HG03378 (cell line): Measurements from ENCODE around the gene HDAC4.

Source experiments
- ATAC-seq: cut with Tn5 transposase; IDR thresholded peaks from one replicate; pipeline ENCODE4 v1.9.1; 2021; ENCODE audit warnings: mild to moderate bottlenecking, moderate library complexity; ENCODE audit not compliant: unreplicated experiment

HDAC4 gene

GRCh38 chr2:239354132-239354790, 46.6 kb downstream of the HDAC4 start:
- ATAC-seq, result no peak

GRCh38 chr2:239353692-239354091, 47.1 kb downstream of the HDAC4 start:
- ATAC-seq, result no peak

- ATAC-seq, result no peak
Observed at GRCh38 chr2:239351687-239352086, 49.1 kb downstream of the HDAC4 start.

- ATAC-seq, result no peak
Observed at GRCh38 chr2:239349453-239350135, 51.2 kb downstream of the HDAC4 start.

GRCh38 chr2:239348563-239349452, 52.0 kb downstream of the HDAC4 start:
- no peak for ATAC-seq

- no peak for ATAC-seq
Observed at GRCh38 chr2:239346676-239347075, 54.1 kb downstream of the HDAC4 start.

GRCh38 chr2:239345251-239345650, 55.6 kb downstream of the HDAC4 start:
- no peak for ATAC-seq

GRCh38 chr2:239344857-239345216, 56.0 kb downstream of the HDAC4 start:
- no peak for ATAC-seq

GRCh38 chr2:239343946-239344856, 56.6 kb downstream of the HDAC4 start:
- no peak for ATAC-seq

- no peak for ATAC-seq
Observed at GRCh38 chr2:239343460-239343859, 57.4 kb downstream of the HDAC4 start.

GRCh38 chr2:239341840-239342239, 59.0 kb downstream of the HDAC4 start:
- no peak for ATAC-seq

- ATAC-seq, result no peak
Observed at GRCh38 chr2:239341146-239341732, 59.6 kb downstream of the HDAC4 start.

GRCh38 chr2:239339726-239340601, 60.9 kb downstream of the HDAC4 start:
- no peak for ATAC-seq

GRCh38 chr2:239339241-239339640, 61.6 kb downstream of the HDAC4 start:
- no peak for ATAC-seq

- ATAC-seq, result no peak
Observed at GRCh38 chr2:239337877-239338484, 62.8 kb downstream of the HDAC4 start.

GRCh38 chr2:239337122-239337876, 63.5 kb downstream of the HDAC4 start:
- ATAC-seq, result no peak

GRCh38 chr2:239331560-239331959, 69.3 kb downstream of the HDAC4 start:
- ATAC-seq, result no peak

GRCh38 chr2:239330836-239331235, 70.0 kb downstream of the HDAC4 start:
- ATAC-seq, result no peak
